Mesodermal cell (in vitro differentiated cells): Measurements from ENCODE around the gene OBP2A.
"Not testable (repeated sequence)": the region's sequence is repeated elsewhere in the genome, so short reads cannot be mapped to it uniquely, and the experiment has no call there.

Experiments used
- H3K27ac ChIP-seq: 2 replicates; pipeline ENCODE4 v1.7.0; 2013; ENCODE audit warnings: mild to moderate bottlenecking, low read depth, low read length, moderate library complexity; ENCODE audit not compliant: severe bottlenecking
- H3K36me3 ChIP-seq: 2 replicates; pipeline ENCODE4 v1.7.1; 2013; ENCODE audit warnings: mild to moderate bottlenecking, low read length, moderate library complexity; ENCODE audit not compliant: control insufficient read depth, insufficient read depth
- H3K4me1 ChIP-seq: one replicate; pipeline ENCODE4 v1.7.1; 2013; ENCODE audit warnings: mild to moderate bottlenecking, low read length; ENCODE audit not compliant: insufficient read depth, control insufficient read depth, poor library complexity, severe bottlenecking
- H3K4me3 ChIP-seq: 2 replicates; pipeline ENCODE4 v1.7.0; 2013; ENCODE audit warnings: low read length, control low read depth, mild to moderate bottlenecking; ENCODE audit not compliant: insufficient read depth, poor library complexity, severe bottlenecking; ENCODE audit errors: extremely low read depth
- H3K9me3 ChIP-seq: 2 replicates; pipeline ENCODE4 v1.7.1; 2013; ENCODE audit warnings: mild to moderate bottlenecking, low read length, moderate library complexity; ENCODE audit not compliant: control insufficient read depth
- WGBS, 2 experiments: methylation state at CpG; one replicate each; pipeline ENCODE4 v1.1.5; 2013; ENCODE audit warnings: missing lambda C conversion rate in 2 of 2; ENCODE audit not compliant: insufficient coverage in 2 of 2; 5-methylcytosine and 5-hydroxymethylcytosine counted together

Gene OBP2A

GRCh38 chr9:135531096-135531495 is 14.8 kb upstream of the OBP2A start:
- Histone ChIP-seq H3K4me3 (no peak overlapping the region), H3K36me3 (no peaks in the 10 kb centered on the region), H3K27ac (no peak overlapping the region), H3K9me3 (no peaks in the 10 kb centered on the region), H3K4me1 (peaks cover 11% of the 10 kb centered on the region)
- 91 to 97% methylated on average over 8 to 10 of the region's 10 CpGs for WGBS, 2 experiments

- Histone ChIP-seq H3K36me3 (no peaks in the 10 kb centered on the region), H3K27ac (no peak overlapping the region), H3K9me3 (no peaks in the 10 kb centered on the region), H3K4me1 (peaks cover 4% of the 10 kb centered on the region), H3K4me3 (no peak overlapping the region)
- WGBS, 2 experiments = 89 to 92% methylated on average over 3 of the region's 3 CpGs
These were observed 12.8 kb upstream of the OBP2A start for GRCh38 chr9:135533113-135533512.

DNA sequence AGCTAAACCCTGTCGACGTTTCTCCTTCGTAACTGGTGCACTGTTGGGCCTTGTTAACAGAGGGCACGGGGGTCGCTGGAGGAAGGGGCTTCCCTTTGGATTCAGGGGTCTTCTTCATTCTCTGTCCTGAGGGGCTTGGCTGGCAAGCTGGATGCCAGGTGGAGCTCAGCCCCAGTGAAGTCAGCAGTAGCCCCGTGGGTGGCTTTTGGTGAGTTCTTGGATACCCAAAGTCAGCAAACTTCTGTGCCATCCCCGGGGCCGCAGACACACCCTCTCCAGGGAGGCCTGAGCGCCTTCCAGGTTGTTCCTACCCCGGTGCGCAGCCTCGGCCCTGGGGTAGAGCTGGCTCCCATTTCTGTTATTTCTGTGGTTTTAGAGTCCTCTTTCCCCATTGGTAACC is 12.3 kb upstream of the OBP2A start:
- Histone ChIP-seq H3K36me3 (no peaks in the 10 kb centered on the region), H3K4me3 (no peak overlapping the region), H3K4me1 (peaks cover 4% of the 10 kb centered on the region), H3K9me3 (no peaks in the 10 kb centered on the region), H3K27ac (no peak overlapping the region)
- WGBS, 2 experiments = 89 to 91% methylated on average over 9 to 11 of the region's 12 CpGs

- not testable (repeated sequence) for H3K36me3 ChIP-seq, H3K4me1 ChIP-seq, H3K27ac ChIP-seq, H3K4me3 ChIP-seq, H3K9me3 ChIP-seq
- WGBS, 2 experiments = 65 to 66% methylated on average over 8 to 10 of the region's 10 CpGs
These were observed 11.7 kb upstream of the OBP2A start for GRCh38 chr9:135534192-135534711.

- H3K9me3 ChIP-seq, H3K27ac ChIP-seq, H3K4me3 ChIP-seq, H3K4me1 ChIP-seq, H3K36me3 ChIP-seq: not testable (repeated sequence)
- WGBS, 2 experiments = 93 to 98% methylated on average over 4 of the region's 4 CpGs
These were observed 11.1 kb upstream of the OBP2A start for GRCh38 chr9:135534826-135535225.

DNA sequence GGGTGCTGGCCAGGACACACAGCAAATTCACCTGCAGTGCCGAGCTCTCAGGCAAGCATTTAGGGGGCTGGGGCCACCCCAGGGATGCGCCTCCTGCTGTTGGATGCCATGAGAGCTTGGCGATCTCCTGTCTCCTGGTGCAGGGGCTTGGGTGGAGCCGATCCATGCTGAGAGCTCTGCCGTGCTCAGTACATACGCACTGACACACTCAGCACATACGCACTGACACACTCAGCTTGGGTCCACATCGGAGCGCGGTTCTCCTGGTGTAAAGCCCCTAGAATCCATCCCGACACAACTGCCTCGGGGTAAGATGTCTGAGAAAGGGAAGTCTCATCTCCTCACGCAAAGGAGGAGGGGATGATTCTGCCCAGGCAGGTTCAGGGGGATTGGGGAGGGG is 10.3 kb upstream of the OBP2A start:
- H3K27ac ChIP-seq, H3K9me3 ChIP-seq, H3K36me3 ChIP-seq, H3K4me1 ChIP-seq, H3K4me3 ChIP-seq: not testable (repeated sequence)
- WGBS, 2 experiments = 88 to 91% methylated on average over 3 to 11 of the region's 13 CpGs

GRCh38 chr9:135536216-135536615 is 9.7 kb upstream of the OBP2A start:
- WGBS, 2 experiments = 76 to 96% methylated on average over 4 to 6 of the region's 8 CpGs
- Histone ChIP-seq H3K4me3 (no peak overlapping the region), H3K27ac (no peak overlapping the region), H3K9me3 (no peaks in the 10 kb centered on the region), H3K36me3 (no peaks in the 10 kb centered on the region), H3K4me1 (peaks cover 6% of the 10 kb centered on the region)

DNA sequence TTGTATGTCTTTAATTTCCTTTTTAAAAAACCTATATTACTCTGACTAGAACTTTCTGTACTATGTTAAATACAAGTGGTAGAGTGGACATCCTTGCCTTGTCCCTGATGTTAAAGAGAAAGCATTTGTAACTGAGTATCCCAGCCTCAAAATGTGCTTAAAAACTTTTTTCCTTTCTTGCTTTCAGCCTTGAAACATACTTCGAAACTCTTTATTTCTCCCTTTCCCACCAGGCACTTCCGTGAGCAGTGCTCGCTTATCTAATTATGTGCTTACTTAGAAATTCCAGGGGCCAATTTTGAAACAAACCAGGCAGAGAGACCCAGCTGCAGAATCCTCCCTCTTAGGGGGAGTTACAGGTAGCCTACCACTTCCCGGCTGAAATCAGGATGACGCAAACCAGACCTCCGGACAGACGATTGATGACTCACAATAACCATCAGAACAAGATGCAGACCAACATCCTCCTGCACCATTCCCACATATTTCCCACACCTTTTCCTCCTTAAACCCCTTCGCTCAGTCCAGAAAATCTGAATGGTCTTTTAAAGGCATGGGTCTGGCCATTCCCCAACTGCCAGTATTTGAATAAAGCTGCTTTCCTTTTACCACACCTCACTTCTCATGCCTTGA is 2.5 kb upstream of the OBP2A start:
- not testable (repeated sequence) for H3K4me3 ChIP-seq, H3K9me3 ChIP-seq, H3K36me3 ChIP-seq
- WGBS, 2 experiments = 59 to 87% methylated on average over 3 to 5 of the region's 8 CpGs
- peaks cover 11% of the 10 kb centered on the region for H3K4me1 ChIP-seq
- H3K27ac ChIP-seq = peak overlapping the region; percentile 91

- WGBS, 2 experiments = 95 to 96% methylated on average over 7 to 16 of the region's 18 CpGs
- no peak overlapping the region for H3K27ac ChIP-seq
- no peaks in the 10 kb centered on the region for H3K36me3 ChIP-seq
- H3K4me3 ChIP-seq = no peak overlapping the region
- H3K9me3 ChIP-seq = no peaks in the 10 kb centered on the region
- peaks cover 11% of the 10 kb centered on the region for H3K4me1 ChIP-seq
These were observed 818 bp upstream of the OBP2A start for GRCh38 chr9:135544981-135545635.

DNA sequence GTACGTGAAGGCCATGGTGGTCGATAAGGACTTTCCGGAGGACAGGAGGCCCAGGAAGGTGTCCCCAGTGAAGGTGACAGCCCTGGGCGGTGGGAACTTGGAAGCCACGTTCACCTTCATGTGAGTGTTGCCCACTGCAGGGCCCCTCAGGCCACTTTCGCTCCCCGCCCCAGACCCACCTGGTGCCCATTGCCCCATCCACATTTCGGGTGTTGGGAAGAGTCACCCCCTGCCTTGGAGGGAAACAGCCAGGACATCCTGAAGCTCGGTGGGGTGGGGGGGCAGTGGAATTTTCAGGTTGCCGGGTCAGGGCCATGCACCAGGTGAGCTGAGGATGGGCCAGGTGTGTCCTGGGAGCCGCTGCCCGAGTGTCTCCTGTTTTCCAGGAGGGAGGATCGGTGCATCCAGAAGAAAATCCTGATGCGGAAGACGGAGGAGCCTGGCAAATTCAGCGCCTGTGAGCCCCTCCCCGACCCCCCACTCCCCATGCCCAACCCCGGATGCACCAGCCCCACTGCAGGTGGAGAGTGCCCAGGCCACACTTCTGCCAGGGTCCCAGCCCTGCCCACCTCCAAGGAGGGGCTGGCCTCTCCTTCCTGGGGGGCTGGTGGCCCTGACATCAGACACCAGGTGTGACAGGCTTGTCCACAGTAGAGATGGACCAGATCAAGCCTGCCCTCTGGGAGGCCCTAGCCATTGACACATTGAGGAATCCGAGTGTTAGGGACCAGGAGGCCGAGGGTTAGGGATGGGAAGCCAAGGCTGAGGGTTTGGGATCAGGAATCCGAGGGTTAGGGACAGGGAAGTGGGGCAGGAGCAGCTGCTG is 1.1 kb downstream of the OBP2A start:
- H3K27ac ChIP-seq, H3K4me1 ChIP-seq, H3K9me3 ChIP-seq, H3K4me3 ChIP-seq, H3K36me3 ChIP-seq: not testable (repeated sequence)
- WGBS, 2 experiments = 92 to 97% methylated on average over 12 to 13 of the region's 21 CpGs
